ENCODE data around the gene CYP26C1. TPM values are rescaled to one million over a fixed set of nuclear protein-coding genes. Genes with fewer than 3 reads are reported as not detected.

CYP26C1 gene
- total RNA-seq, 1 experiment from 2014 or later: 0.07 TPM

- no peak for TF ChIP-seq EGR1 (IDR thresholded peaks at IDR 0.05; ENCODE audit: low read depth)
- TF ChIP-seq JUND (IDR thresholded peaks at IDR 0.05): no peak
- TF ChIP-seq ZNF274 (IDR thresholded peaks at IDR 0.05; ENCODE audit: low read depth, low read length): no peak
- TF ChIP-seq, protein P1, sequence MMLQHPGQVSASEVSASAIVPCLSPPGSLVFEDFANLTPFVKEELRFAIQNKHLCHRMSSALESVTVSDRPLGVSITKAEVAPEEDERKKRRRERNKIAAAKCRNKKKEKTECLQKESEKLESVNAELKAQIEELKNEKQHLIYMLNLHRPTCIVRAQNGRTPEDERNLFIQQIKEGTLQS (IDR thresholded peaks at IDR 0.05): no peak
These were observed 1.3 kb downstream of the CYP26C1 start (continued) for GRCh38 chr10:93061594-93062513.

DNA sequence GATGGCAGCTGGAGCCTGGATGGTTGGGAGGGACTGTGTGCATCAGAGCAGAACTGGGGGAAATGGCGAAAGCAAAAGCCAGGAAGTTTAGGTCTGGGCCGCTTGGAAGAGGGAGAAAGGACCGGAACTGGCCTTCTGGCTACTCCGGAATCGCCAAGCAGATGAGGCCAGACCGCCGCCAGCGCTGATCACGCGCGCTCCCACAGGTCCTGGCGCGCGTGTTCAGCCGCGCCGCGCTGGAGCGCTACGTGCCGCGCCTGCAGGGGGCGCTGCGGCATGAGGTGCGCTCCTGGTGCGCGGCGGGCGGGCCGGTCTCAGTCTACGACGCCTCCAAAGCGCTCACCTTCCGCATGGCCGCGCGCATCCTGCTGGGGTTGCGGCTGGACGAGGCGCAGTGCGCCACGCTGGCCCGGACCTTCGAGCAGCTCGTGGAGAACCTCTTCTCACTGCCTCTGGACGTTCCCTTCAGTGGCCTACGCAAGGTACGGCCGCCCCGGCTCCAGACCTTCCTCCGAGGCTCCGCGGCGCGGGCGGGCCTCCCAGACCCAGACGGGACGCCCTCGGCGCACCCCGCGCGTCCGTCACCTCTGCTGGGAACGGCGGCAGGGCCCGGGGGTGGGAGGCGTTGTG is 2.0 kb downstream of the CYP26C1 start:
- Histone ChIP-seq H3K27ac (ENCODE audit: low read depth, low read length) (no peak overlapping the region), H3K4me1 (ENCODE audit: control insufficient read depth in 1 of 2, insufficient read depth in 2 of 2, low read length in 2 of 2) (no peaks in the 10 kb centered on the region), H3K9me3 (ENCODE audit: control insufficient read depth in 1 of 2, insufficient read depth in 1 of 2, low read depth in 1 of 2, low read length in 2 of 2) (no peaks in the 10 kb centered on the region), H2AFZ (ENCODE audit: low read depth, low read length, poor library complexity, severe bottlenecking) (no peak overlapping the region), H3K4me2 (ENCODE audit: low read length) (no peak overlapping the region), H3K9me2 (ENCODE audit: insufficient read depth) (no peaks in the 10 kb centered on the region), H3K27me3 (ENCODE audit: insufficient read depth, low read length) (no peaks in the 10 kb centered on the region), H3K36me3 (ENCODE audit: control insufficient read depth in 1 of 2, insufficient read depth in 2 of 2, low read length in 2 of 2) (no peaks in the 10 kb centered on the region), H3K9ac (ENCODE audit: low read length) (no peak overlapping the region), H3K79me2 (ENCODE audit: insufficient read depth, low read length) (no peaks in the 10 kb centered on the region), H3K4me3 (replicated peaks in 1 of 2; ENCODE audit: low read depth in 1 of 2, low read length in 2 of 2) (no peak overlapping the region), H4K20me1 (ENCODE audit: insufficient read depth) (no peaks in the 10 kb centered on the region)
- intact Hi-C loops (cut with micrococcal nuclease): no loop called here
- TF ChIP-seq YY1 (IDR thresholded peaks at IDR 0.05; ENCODE audit: extremely low read depth, insufficient replicate concordance, low read depth, low read length): no peak
- TF ChIP-seq CTCF (IDR thresholded peaks at IDR 0.05 in 2 of 3, conservative IDR thresholded peaks at IDR 0.05 in 1 of 3; ENCODE audit: borderline replicate concordance in 1 of 3, insufficient read depth in 1 of 3, low read depth in 2 of 3, low read length in 2 of 3): peak in 1 of 3 experiments; percentile 25; a peak in 2 of 6 replicates
- no peak for TF ChIP-seq POLR2A (IDR thresholded peaks at IDR 0.05; ENCODE audit: borderline replicate concordance, extremely low read depth, insufficient read depth, insufficient read length)
- BruUV-seq (replicated peaks): no TSS peak
- ChIA-PET CTCF (no interaction called here), POLR2A (no interaction called here), RAD21 (ENCODE audit: low non-redundant PET in 1 of 2, low total read pairs in 2 of 2, uncharacterized antibody in 2 of 2, unreplicated experiment in 2 of 2) (interaction anchor here in 1 of 2 experiments (0.6 kb wide), 1 partner anchor 251 kb away, joined by 3 read pairs; no protein-coding TSS in a partner anchor)
- DNase-seq (ENCODE audit: low read depth, low spot score) (no peak), ATAC-seq (no peak)

Data from HCT116 (cell line).